A549 (cell line): Measurements from ENCODE around the gene CPNE4. TPM values are rescaled to one million over a fixed set of nuclear protein-coding genes. Genes with fewer than 3 reads are reported as not detected.

ENCODE experiments used
- ATAC-seq, 2 experiments: fragments of 200-7000 bp in 1 of 2; fragments of >200 bp in 1 of 2; cut with Nextera tagmentation in 1 of 2; cut with Tn5 transposase in 1 of 2; 3 replicates each; pipeline versions ENCODE4 v1.8.0 to v1.9.1; 2018 to 2020; ENCODE audit warnings: mild to moderate bottlenecking in 1 of 2, moderate library complexity in 1 of 2
- CTCF ChIA-PET: fragments of 300-600 bp; sonication (Branson Sonifier 250); formaldehyde crosslinking; extraction: SDS; loops from one replicate; lab custom pipeline; 2021; ENCODE audit warnings: antibody characterized with exemption, inconsistent platforms; lab: Yijun Ruan, JAX
- POLR2A ChIA-PET: fragments of 350-600 bp; formaldehyde crosslinking; extraction: SDS; loops from one replicate; lab custom pipeline; 2021; ENCODE audit warnings: antibody characterized with exemption, inconsistent platforms; lab: Yijun Ruan, JAX
- DNase-seq, 2 experiments: peaks; one replicate each; pipeline versions ENCODE4 v3.0.0 to v3.0.0-alpha.2; 2011 to 2016; ENCODE audit warnings: low read depth in 1 of 2, low spot score in 1 of 2
- FAIRE-seq: peaks from 2 replicates; lab custom pipeline; 2011; peaks lifted over from hg19 to GRCh38; lab: Jason Lieb, UNC
- H3K27ac ChIP-seq, 2 experiments: fragments of >200 bp; sonication (Bioruptor Twin); formaldehyde crosslinking; 3 replicates each; pipeline ENCODE4 v1.5.1; 2016 to 2017
- H3K4me1 ChIP-seq: fragments of >200 bp; sonication (Bioruptor Twin); formaldehyde crosslinking; 3 replicates; pipeline ENCODE4 v1.6.1; 2016
- H3K4me2 ChIP-seq: fragments of >200 bp; sonication (Bioruptor Twin); formaldehyde crosslinking; 3 replicates; pipeline ENCODE4 v1.6.1; 2016
- H3K4me3 ChIP-seq: fragments of >200 bp; sonication (Bioruptor Twin); formaldehyde crosslinking; 3 replicates; pipeline ENCODE4 v1.5.1; 2016
- H3K9me3 ChIP-seq: fragments of >200 bp; sonication (Bioruptor Twin); formaldehyde crosslinking; 3 replicates; pipeline ENCODE4 v1.6.1; 2016
- CBX2 ChIP-seq: fragments of 200-600 bp; sonication (generic); IDR thresholded peaks from 2 replicates; pipeline ENCODE4 v1.6.1; 2016; ENCODE audit warnings: low read depth, mild to moderate bottlenecking, borderline replicate concordance
- CBX8 ChIP-seq: fragments of 200-600 bp; sonication (generic); IDR thresholded peaks from 2 replicates; pipeline ENCODE4 v1.6.1; 2016
- ELK1 ChIP-seq: fragments of 150-350 bp; IDR thresholded peaks from 2 replicates; pipeline ENCODE4 v1.6.1; 2014; ENCODE audit warnings: low read depth, mild to moderate bottlenecking, low read length
- EP300 ChIP-seq, 2 experiments: fragments of >200 bp; sonication (Bioruptor Twin); formaldehyde crosslinking; IDR thresholded peaks; 2 replicates in 1 of 2; 3 replicates in 1 of 2; pipeline ENCODE4 v1.6.1; 2016 to 2017
- ESRRA ChIP-seq: fragments of 150-350 bp; IDR thresholded peaks from 2 replicates; pipeline ENCODE4 v1.6.1; 2014; ENCODE audit warnings: mild to moderate bottlenecking, low read length, borderline replicate concordance
- HEYL ChIP-seq: fragments of 250-450 bp; sonication (Bioruptor Pico); IDR thresholded peaks from 2 replicates; pipeline ENCODE4 v1.8.0; 2021; ENCODE audit warnings: mild to moderate bottlenecking, moderate library complexity
- HMGXB4 ChIP-seq: fragments of 250-450 bp; sonication (Bioruptor Pico); IDR thresholded peaks from 2 replicates; pipeline ENCODE4 v1.5.0; 2021; ENCODE audit warnings: mild to moderate bottlenecking, moderate library complexity, borderline replicate concordance
- HOXA7 ChIP-seq: fragments of 250-450 bp; sonication (Bioruptor Pico); IDR thresholded peaks from 2 replicates; pipeline ENCODE4 v1.5.0; 2020; ENCODE audit warnings: mild to moderate bottlenecking, moderate library complexity
- HOXB13 ChIP-seq: fragments of 250-450 bp; sonication (Bioruptor Pico); IDR thresholded peaks from 2 replicates; pipeline ENCODE4 v1.5.0; 2020; ENCODE audit warnings: low read depth, mild to moderate bottlenecking, moderate library complexity
- HOXB5 ChIP-seq: fragments of 250-450 bp; sonication (Bioruptor Pico); IDR thresholded peaks from 2 replicates; pipeline ENCODE4 v1.5.0; 2020; ENCODE audit warnings: mild to moderate bottlenecking, moderate library complexity
- KDM5A ChIP-seq: fragments of 200-600 bp; sonication (generic); IDR thresholded peaks from 2 replicates; pipeline ENCODE4 v1.6.1; 2016; ENCODE audit warnings: antibody characterized with exemption, mild to moderate bottlenecking
- NFE2L2 ChIP-seq: fragments of 150-350 bp; conservative IDR thresholded peaks from 2 replicates; pipeline ENCODE4 v1.6.1; 2014; ENCODE audit warnings: low read length
- POLR2AphosphoS2 ChIP-seq: conservative IDR thresholded peaks from 2 replicates; pipeline ENCODE4 v1.6.1; 2012; ENCODE audit warnings: low read length, improper control_type of control experiment, inconsistent platforms
- RARB ChIP-seq: fragments of 250-450 bp; sonication (Bioruptor Pico); IDR thresholded peaks from 2 replicates; pipeline ENCODE4 v1.8.0; 2021; ENCODE audit warnings: mild to moderate bottlenecking, moderate library complexity
- RCOR1 ChIP-seq: fragments of 150-350 bp; IDR thresholded peaks from 2 replicates; pipeline ENCODE4 v1.6.1; 2014; ENCODE audit warnings: antibody characterized with exemption, low read length, low read depth
- RNF2 ChIP-seq: fragments of 200-600 bp; sonication (generic); IDR thresholded peaks from 2 replicates; pipeline ENCODE4 v1.6.1; 2016; ENCODE audit warnings: low read depth, mild to moderate bottlenecking, antibody characterized with exemption, moderate library complexity, borderline replicate concordance
- SMC3 ChIP-seq: fragments of >200 bp; sonication (Bioruptor Twin); formaldehyde crosslinking; IDR thresholded peaks from 3 replicates; pipeline ENCODE4 v1.6.1; 2018; ENCODE audit warnings: inconsistent platforms
- TFCP2L1 ChIP-seq: fragments of 250-450 bp; sonication (Bioruptor Pico); IDR thresholded peaks from 2 replicates; pipeline ENCODE4 v1.5.0; 2021; ENCODE audit warnings: mild to moderate bottlenecking
- TP53 ChIP-seq: fragments of 250-450 bp; sonication (Bioruptor Pico); IDR thresholded peaks from 2 replicates; pipeline ENCODE4 v1.5.0; 2021; ENCODE audit warnings: mild to moderate bottlenecking, moderate library complexity
- ZC3H11A ChIP-seq: fragments of 450-650 bp; IDR thresholded peaks from 2 replicates; pipeline ENCODE4 v1.6.1; 2014; ENCODE audit warnings: antibody characterized with exemption, mild to moderate bottlenecking
- ZFP36 ChIP-seq: fragments of 450-650 bp; IDR thresholded peaks from 2 replicates; pipeline ENCODE4 v1.6.1; 2014; ENCODE audit warnings: borderline replicate concordance; ENCODE audit not compliant: partially characterized antibody
- ZSCAN20 ChIP-seq: fragments of 250-450 bp; sonication (Bioruptor Pico); IDR thresholded peaks from 2 replicates; pipeline ENCODE4 v1.8.0; 2022; ENCODE audit warnings: mild to moderate bottlenecking, moderate library complexity
- WGBS: methylation state at CpG from one replicate; pipeline ENCODE4 v1.1.6; 2017; ENCODE audit errors: missing lambda C conversion rate; 5-methylcytosine and 5-hydroxymethylcytosine counted together
- polyA plus RNA-seq, 4 experiments: library from polyadenylated mRNA; depleted of rRNA in 3 of 4; stranded (reverse); fragments of >200 nt; fragmentation: RNase III in 1 of 4; extraction: RNeasy Plus Mini Kit Qiagen cat#74134 plus additional on column Dnase treatment in 1 of 4; gene quantifications; 2 replicates in 3 of 4; 3 replicates in 1 of 4; pipeline ENCODE4 v1.2.3, GENCODE V29; 2011 to 2017
- TF ChIP-seq, protein P1 (sequence below): fragments of >200 bp; sonication (Bioruptor Twin); formaldehyde crosslinking; IDR thresholded peaks from 2 replicates; pipeline ENCODE4 v1.6.1; 2016
- TF ChIP-seq, protein P2 (sequence below): fragments of 450-650 bp; IDR thresholded peaks from 2 replicates; pipeline ENCODE4 v1.6.1; 2014; ENCODE audit warnings: antibody characterized with exemption

The CPNE4 gene
- polyA plus RNA-seq, 2 of the 4 experiments (the other 2 are of a cell fraction), result 3.6 to 8.7 TPM

GRCh38 chr3:131717493-131717892 is 317.3 kb downstream of the CPNE4 start (continued):
- TF ChIP-seq ELK1 (no peak), KDM5A (no peak), ZFP36 (no peak), TP53 (no peak)

DNA sequence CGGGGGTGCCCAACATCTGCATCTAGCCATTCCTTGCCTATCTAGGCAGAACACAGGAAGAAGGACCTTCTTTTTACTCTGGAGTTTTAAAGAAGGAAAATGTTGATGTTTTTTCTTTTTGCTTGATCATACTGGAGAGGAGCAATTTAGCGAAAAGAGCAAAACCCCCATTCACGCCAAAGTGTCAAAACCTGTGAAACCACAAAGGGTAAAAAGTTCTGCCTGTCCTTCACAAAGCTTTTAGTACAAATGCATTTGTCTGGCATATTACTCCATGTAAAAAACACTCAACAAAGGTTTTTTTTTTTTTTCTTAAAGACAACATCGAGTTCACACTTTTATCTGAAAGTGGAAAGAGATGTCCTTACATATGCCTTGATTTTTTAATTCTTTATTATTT is 317.9 kb downstream of the CPNE4 start:
- DNase-seq, result no peak
- H3K4me1 ChIP-seq, result no peaks in the 10 kb centered on the region
- TF ChIP-seq HEYL (CRISPR knock-in tag), result no peak
- no peak for TF ChIP-seq CBX2
- no peak for TF ChIP-seq NFE2L2
- TF ChIP-seq, protein P1, sequence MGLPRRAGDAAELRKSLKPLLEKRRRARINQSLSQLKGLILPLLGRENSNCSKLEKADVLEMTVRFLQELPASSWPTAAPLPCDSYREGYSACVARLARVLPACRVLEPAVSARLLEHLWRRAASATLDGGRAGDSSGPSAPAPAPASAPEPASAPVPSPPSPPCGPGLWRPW, result no peak
- TF ChIP-seq RNF2, result no peak
- TF ChIP-seq ZSCAN20 (CRISPR knock-in tag), result no peak
- no peak for TF ChIP-seq ZC3H11A
- TF ChIP-seq, all 56 proteins: peak for 0
- FAIRE-seq (no peak), ATAC-seq (no peak)
- H3K4me3 ChIP-seq, result no peak overlapping the region
- H3K9me3 ChIP-seq, result no peaks in the 10 kb centered on the region
- no peak overlapping the region for H3K27ac ChIP-seq
- 85% methylated on average over 4 of the region's 4 CpGs for WGBS
- ChIA-PET POLR2A (no interaction called here), CTCF (no interaction called here)
- H3K4me2 ChIP-seq, result no peak overlapping the region

DNA sequence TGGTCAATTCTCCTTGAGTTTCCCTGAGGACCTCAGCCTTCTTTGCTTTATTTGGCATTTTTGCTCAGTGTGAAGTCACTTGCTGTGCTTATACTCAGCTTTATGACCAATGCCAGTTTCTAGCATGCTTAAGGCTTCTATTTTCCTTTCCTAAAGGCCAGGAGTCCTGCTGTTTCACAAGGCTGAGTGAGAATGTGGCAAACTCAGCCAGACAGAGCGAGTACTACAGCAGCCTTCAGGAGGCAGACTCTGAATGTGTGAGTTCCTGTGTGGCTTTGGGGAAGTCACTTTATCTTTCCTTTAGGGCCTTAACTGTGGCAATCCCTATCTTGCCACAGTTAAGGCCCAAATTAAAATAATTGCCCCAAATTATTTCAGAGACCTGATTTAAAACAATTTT is 318.8 kb downstream of the CPNE4 start:
- H3K4me1 ChIP-seq, result no peaks in the 10 kb centered on the region
- DNase-seq (no peak), ATAC-seq (no peak), FAIRE-seq (no peak)
- H3K9me3 ChIP-seq, result no peaks in the 10 kb centered on the region
- no peak overlapping the region for H3K4me3 ChIP-seq
- H3K4me2 ChIP-seq, result no peak overlapping the region
- H3K27ac ChIP-seq, result no peak overlapping the region
- CTCF ChIA-PET, result interaction anchor here (1.0 kb wide), 1 partner anchor 79 kb away, joined by 3 read pairs; no protein-coding TSS in a partner anchor
- TF ChIP-seq TFCP2L1 (CRISPR knock-in tag) (no peak), POLR2AphosphoS2 (no peak), RNF2 (no peak), HMGXB4 (CRISPR knock-in tag) (no peak), SMC3 (no peak), HOXA7 (CRISPR knock-in tag) (no peak), EP300 (IDR thresholded peaks at IDR 0.05) (no peak)
- POLR2A ChIA-PET, result no interaction called here
- WGBS, result 67% methylated on average over 1 of the region's 1 CpG

DNA sequence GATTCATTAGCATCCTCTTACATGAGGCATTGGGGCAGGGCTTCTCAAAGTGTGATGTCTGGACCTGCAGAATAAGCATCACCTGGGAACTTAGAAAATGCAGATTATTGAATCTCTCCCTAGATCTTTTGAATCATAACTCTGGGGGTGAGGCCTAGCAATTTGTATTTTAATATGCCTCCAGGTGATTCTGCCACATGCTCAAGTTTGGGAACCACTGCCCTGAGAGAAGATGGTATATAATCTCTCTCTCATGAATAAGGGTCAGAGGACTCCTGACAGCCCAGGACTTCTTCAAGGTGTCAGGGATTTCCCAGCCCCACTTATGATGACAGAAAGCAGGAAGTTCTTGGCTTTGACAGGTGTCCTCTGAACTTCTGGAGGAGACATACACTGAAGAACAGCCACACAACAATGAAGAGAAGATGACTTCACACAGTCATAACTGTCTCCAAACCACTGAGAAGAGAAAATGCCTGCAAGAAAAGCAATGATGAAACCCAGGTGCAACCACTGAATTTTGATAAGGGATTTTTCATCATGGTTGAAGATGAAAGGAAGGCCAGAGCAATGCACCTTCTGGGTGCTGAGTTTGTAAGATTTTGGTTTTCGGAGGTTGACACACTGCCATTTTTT is 320.1 kb downstream of the CPNE4 start:
- FAIRE-seq, result no peak
- 88% methylated on average over 1 of the region's 1 CpG for WGBS
- Histone ChIP-seq H3K27ac (no peak overlapping the region), H3K4me2 (no peak overlapping the region), H3K4me1 (no peaks in the 10 kb centered on the region)
- ChIA-PET POLR2A (no interaction called here), CTCF (interaction anchor here (0.7 to 1.0 kb wide), 2 partner anchors 81 kb away, joined by 3 read pairs; no protein-coding TSS in a partner anchor)
- no peak for TF ChIP-seq ESRRA
- no peak for TF ChIP-seq RCOR1
- no peak for TF ChIP-seq CBX8
- no peak for TF ChIP-seq HOXB13 (CRISPR knock-in tag)
- TF ChIP-seq RARB (CRISPR knock-in tag), result no peak
- TF ChIP-seq, protein P2, sequence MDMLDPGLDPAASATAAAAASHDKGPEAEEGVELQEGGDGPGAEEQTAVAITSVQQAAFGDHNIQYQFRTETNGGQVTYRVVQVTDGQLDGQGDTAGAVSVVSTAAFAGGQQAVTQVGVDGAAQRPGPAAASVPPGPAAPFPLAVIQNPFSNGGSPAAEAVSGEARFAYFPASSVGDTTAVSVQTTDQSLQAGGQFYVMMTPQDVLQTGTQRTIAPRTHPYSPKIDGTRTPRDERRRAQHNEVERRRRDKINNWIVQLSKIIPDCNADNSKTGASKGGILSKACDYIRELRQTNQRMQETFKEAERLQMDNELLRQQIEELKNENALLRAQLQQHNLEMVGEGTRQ, result no peak
- TF ChIP-seq HOXB5 (CRISPR knock-in tag), result no peak
- no peak for TF ChIP-seq SMC3
- TF ChIP-seq, all 56 proteins: peak for 0
- no peak for DNase-seq
- H3K4me3 ChIP-seq, result no peak overlapping the region
- no peak for ATAC-seq
- H3K9me3 ChIP-seq, result no peaks in the 10 kb centered on the region
